HepG2 (cell line): ENCODE results near the gene ANKRD2. TPM values are rescaled to one million over a fixed set of nuclear protein-coding genes. Genes with fewer than 3 reads are reported as not detected.
A peak's percentile ranks its signal among the peaks of the same experiment; 100 is the strongest.

ENCODE experiments used
- ARNTL ChIP-seq: sonication (generic); formaldehyde crosslinking; IDR thresholded peaks from 2 replicates; pipeline ENCODE4 v1.4.0; 2020; ENCODE audit warnings: mild to moderate bottlenecking, missing genetic modification reagents
- ASH2L ChIP-seq: fragments of 300-600, 200-600 bp; sonication (generic); IDR thresholded peaks from 2 replicates; pipeline ENCODE4 v1.7.0; 2017; ENCODE audit warnings: low read depth, mild to moderate bottlenecking, moderate library complexity, mixed read lengths, low read length; ENCODE audit not compliant: insufficient read length
- BRD4 ChIP-seq: sonication (generic); formaldehyde crosslinking; IDR thresholded peaks from 2 replicates; pipeline ENCODE4 v1.4.0; 2020; ENCODE audit warnings: missing genetic modification reagents
- ELF3 ChIP-seq: IDR thresholded peaks from 2 replicates; pipeline ENCODE4 v1.6.1; 2016; ENCODE audit warnings: missing genetic modification reagents, missing compliant biosample characterization
- ESRRA ChIP-seq: sonication (generic); formaldehyde crosslinking; IDR thresholded peaks from 2 replicates; pipeline ENCODE4 v1.5.1; 2020; ENCODE audit warnings: mild to moderate bottlenecking, low read depth, missing genetic modification reagents
- HDAC1 ChIP-seq: sonication (generic); formaldehyde crosslinking; IDR thresholded peaks from 2 replicates; pipeline ENCODE4 v1.5.1; 2020; ENCODE audit warnings: mild to moderate bottlenecking, missing genetic modification reagents
- HNRNPK ChIP-seq: fragments of 200-400 bp; formaldehyde crosslinking; IDR thresholded peaks from 2 replicates; pipeline ENCODE4 v1.6.1; 2018; ENCODE audit warnings: low read length, low read depth, moderate library complexity, mild to moderate bottlenecking; ENCODE audit not compliant: poor library complexity, severe bottlenecking
- MXI1 ChIP-seq: IDR thresholded peaks from 3 replicates; pipeline ENCODE4 v1.6.1; 2012; ENCODE audit warnings: low read depth, low read length, inconsistent platforms, borderline replicate concordance
- NAIF1 ChIP-seq: sonication (generic); formaldehyde crosslinking; IDR thresholded peaks from 2 replicates; pipeline ENCODE4 v1.5.0; 2020; ENCODE audit warnings: mild to moderate bottlenecking, missing genetic modification reagents, borderline replicate concordance
- NR2C2 ChIP-seq: sonication (generic); formaldehyde crosslinking; IDR thresholded peaks from 2 replicates; pipeline ENCODE4 v1.4.0; 2020; ENCODE audit warnings: missing genetic modification reagents, mild to moderate bottlenecking, moderate library complexity, borderline replicate concordance
- PHF21A ChIP-seq: sonication (generic); formaldehyde crosslinking; IDR thresholded peaks from 2 replicates; pipeline ENCODE4 v1.5.0; 2020; ENCODE audit warnings: mild to moderate bottlenecking, missing genetic modification reagents
- THYN1 ChIP-seq: sonication (generic); formaldehyde crosslinking; IDR thresholded peaks from 2 replicates; pipeline ENCODE4 v1.8.1; 2023; ENCODE audit warnings: low read depth, mild to moderate bottlenecking, moderate library complexity, missing genetic modification reagents, borderline replicate concordance
- ZC3H13 ChIP-seq: sonication (generic); formaldehyde crosslinking; IDR thresholded peaks from 2 replicates; pipeline ENCODE4 v1.8.1; 2023; ENCODE audit warnings: mild to moderate bottlenecking, missing genetic modification reagents, moderate library complexity
- ZNF224 ChIP-seq: sonication (generic); formaldehyde crosslinking; IDR thresholded peaks from 2 replicates; pipeline ENCODE4 v1.5.0; 2020; ENCODE audit warnings: mild to moderate bottlenecking, missing genetic modification reagents
- ZNF230 ChIP-seq: sonication (generic); formaldehyde crosslinking; IDR thresholded peaks from 2 replicates; pipeline ENCODE4 v1.4.0; 2020; ENCODE audit warnings: mild to moderate bottlenecking, missing genetic modification reagents
- ZNF235 ChIP-seq: sonication (generic); formaldehyde crosslinking; IDR thresholded peaks from 2 replicates; pipeline ENCODE4 v1.8.1; 2023; ENCODE audit warnings: mild to moderate bottlenecking, missing genetic modification reagents, borderline replicate concordance
- ZNF335 ChIP-seq: sonication (generic); formaldehyde crosslinking; IDR thresholded peaks from 2 replicates; pipeline ENCODE4 v1.4.0; 2020; ENCODE audit warnings: missing genetic modification reagents
- ZNF546 ChIP-seq: sonication (generic); formaldehyde crosslinking; conservative IDR thresholded peaks from 2 replicates; pipeline ENCODE4 v1.8.1; 2023; ENCODE audit warnings: mild to moderate bottlenecking, missing genetic modification reagents
- ZNF670 ChIP-seq: sonication (generic); formaldehyde crosslinking; IDR thresholded peaks from 2 replicates; pipeline ENCODE4 v1.8.0; 2022; ENCODE audit warnings: mild to moderate bottlenecking, missing genetic modification reagents, borderline replicate concordance
- ZNF75D ChIP-seq: sonication (generic); formaldehyde crosslinking; IDR thresholded peaks from 2 replicates; pipeline ENCODE4 v1.8.1; 2023; ENCODE audit warnings: missing genetic modification reagents, mild to moderate bottlenecking, borderline replicate concordance
- polyA plus RNA-seq, 8 experiments: library from polyadenylated mRNA; depleted of rRNA in 3 of 8; stranded (reverse) in 7 of 8; unstranded in 1 of 8; fragments of >200 nt; fragmentation: Illumina TruSeq in 4 of 8; extraction: Trizol in 4 of 8; gene quantifications; 2 replicates each; pipeline versions ENCODE4 v1.2.1 to v1.2.3, GENCODE V29; 2011 to 2016; ENCODE audit warnings: low read depth in 4 of 8, missing spikeins in 1 of 8, mixed read lengths in 1 of 8; ENCODE audit not compliant: insufficient read depth in 1 of 8
- total RNA-seq, 5 experiments: library from RNA; depleted of rRNA; stranded (reverse); fragments of >200 nt; fragmentation: Illumina TruSeq; extraction: Trizol; gene quantifications; 2 replicates each; pipeline ENCODE4 v1.2.3, GENCODE V29; 2016; ENCODE audit warnings: low read depth in 1 of 5
- TF ChIP-seq, protein P1 (sequence below): sonication (generic); formaldehyde crosslinking; IDR thresholded peaks from 2 replicates; pipeline ENCODE4 v1.8.1; 2023; ENCODE audit warnings: mild to moderate bottlenecking, missing genetic modification reagents
- TF ChIP-seq, protein P2 (sequence below): sonication (generic); formaldehyde crosslinking; IDR thresholded peaks from 2 replicates; pipeline ENCODE4 v1.5.1; 2020; ENCODE audit warnings: mild to moderate bottlenecking, missing genetic modification reagents
- TF ChIP-seq, protein P3 (sequence below): IDR thresholded peaks from 2 replicates; pipeline ENCODE4 v1.6.1; 2016; ENCODE audit warnings: mild to moderate bottlenecking

The ANKRD2 gene
- total and polyA plus RNA-seq, 2 of the 13 experiments (the other 11 are each of a cell fraction or from before 2014, with no cell fraction given) = not detected

DNA sequence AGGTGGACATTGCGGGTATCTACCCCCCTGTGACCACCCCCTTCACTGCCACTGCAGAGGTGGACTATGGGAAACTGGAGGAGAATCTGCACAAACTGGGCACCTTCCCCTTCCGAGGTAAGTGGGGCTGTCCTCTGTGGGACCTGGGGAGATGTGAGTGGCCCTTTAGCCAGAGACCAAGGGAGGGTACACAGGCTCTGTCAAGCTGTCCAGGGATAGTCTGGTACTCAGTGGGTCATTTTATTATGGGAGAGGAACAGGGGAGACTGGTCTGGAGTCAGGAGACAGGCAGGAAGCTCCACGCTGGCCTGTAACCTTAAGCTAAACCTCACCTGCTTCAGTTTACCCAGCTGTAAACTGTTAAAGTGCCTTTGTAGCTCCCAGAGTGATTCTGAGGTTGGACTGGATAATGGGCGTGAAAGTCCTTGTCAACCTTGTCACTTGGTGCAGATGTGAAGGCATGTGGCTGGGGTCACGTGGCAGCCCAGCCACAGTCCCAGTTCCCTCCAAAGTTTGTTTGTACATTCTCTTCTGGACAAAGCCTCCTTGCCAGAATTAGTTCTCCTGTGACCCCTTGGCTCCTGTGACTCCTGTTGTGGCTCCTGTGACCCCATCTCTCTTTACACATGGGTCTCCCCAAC is 12.3 kb downstream of the ANKRD2 start (continued):
- TF ChIP-seq THYN1 (CRISPR knock-in tag) (no peak), NR2C2 (CRISPR knock-in tag) (no peak), ELF3 (CRISPR knock-in tag) (no peak), ARNTL (CRISPR knock-in tag) (peak; percentile 59; the same call in 1 of the 2 replicates), BRD4 (CRISPR knock-in tag) (no peak), ZNF335 (CRISPR knock-in tag) (no peak), ZNF235 (CRISPR knock-in tag) (no peak), ZC3H13 (CRISPR knock-in tag) (no peak), ZNF230 (no peak), ZNF546 (CRISPR knock-in tag) (no peak), HNRNPK (no peak), PHF21A (CRISPR knock-in tag) (no peak), ASH2L (no peak), MXI1 (peak; percentile 17; the same call in 1 of the 3 replicates), ESRRA (CRISPR knock-in tag) (no peak), ZNF75D (no peak), ZNF670 (no peak), HDAC1 (CRISPR knock-in tag) (no peak), NAIF1 (CRISPR knock-in tag) (no peak), ZNF224 (no peak)
- TF ChIP-seq, protein P1, sequence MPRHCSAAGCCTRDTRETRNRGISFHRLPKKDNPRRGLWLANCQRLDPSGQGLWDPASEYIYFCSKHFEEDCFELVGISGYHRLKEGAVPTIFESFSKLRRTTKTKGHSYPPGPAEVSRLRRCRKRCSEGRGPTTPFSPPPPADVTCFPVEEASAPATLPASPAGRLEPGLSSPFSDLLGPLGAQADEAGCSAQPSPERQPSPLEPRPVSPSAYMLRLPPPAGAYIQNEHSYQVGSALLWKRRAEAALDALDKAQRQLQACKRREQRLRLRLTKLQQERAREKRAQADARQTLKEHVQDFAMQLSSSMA (CRISPR knock-in tag) = no peak; the same call in 1 of the 2 replicates
- TF ChIP-seq, protein P2, sequence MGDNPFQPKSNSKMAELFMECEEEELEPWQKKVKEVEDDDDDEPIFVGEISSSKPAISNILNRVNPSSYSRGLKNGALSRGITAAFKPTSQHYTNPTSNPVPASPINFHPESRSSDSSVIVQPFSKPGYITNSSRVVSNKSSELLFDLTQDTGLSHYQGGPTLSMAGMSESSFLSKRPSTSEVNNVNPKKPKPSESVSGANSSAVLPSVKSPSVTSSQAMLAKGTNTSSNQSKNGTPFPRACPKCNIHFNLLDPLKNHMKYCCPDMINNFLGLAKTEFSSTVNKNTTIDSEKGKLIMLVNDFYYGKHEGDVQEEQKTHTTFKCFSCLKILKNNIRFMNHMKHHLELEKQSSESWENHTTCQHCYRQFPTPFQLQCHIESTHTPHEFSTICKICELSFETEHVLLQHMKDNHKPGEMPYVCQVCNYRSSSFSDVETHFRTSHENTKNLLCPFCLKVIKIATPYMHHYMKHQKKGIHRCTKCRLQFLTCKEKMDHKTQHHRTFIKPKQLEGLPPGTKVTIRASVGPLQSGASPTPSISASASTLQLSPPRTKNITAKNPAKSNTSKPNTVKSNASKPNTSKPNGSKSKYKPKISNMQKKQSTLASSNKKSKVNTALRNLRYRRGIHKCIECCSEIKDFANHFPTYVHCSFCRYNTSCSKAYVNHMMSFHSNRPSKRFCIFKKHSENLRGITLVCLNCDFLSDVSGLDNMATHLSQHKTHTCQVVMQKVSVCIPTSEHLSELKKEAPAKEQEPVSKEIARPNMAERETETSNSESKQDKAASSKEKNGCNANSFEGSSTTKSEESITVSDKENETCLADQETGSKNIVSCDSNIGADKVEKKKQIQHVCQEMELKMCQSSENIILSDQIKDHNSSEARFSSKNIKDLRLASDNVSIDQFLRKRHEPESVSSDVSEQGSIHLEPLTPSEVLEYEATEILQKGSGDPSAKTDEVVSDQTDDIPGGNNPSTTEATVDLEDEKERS (CRISPR knock-in tag) = no peak
- TF ChIP-seq, protein P3, sequence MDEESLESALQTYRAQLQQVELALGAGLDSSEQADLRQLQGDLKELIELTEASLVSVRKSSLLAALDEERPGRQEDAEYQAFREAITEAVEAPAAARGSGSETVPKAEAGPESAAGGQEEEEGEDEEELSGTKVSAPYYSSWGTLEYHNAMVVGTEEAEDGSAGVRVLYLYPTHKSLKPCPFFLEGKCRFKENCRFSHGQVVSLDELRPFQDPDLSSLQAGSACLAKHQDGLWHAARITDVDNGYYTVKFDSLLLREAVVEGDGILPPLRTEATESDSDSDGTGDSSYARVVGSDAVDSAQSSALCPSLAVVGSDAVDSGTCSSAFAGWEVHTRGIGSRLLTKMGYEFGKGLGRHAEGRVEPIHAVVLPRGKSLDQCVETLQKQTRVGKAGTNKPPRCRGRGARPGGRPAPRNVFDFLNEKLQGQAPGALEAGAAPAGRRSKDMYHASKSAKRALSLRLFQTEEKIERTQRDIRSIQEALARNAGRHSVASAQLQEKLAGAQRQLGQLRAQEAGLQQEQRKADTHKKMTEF (CRISPR knock-in tag) = no peak
